GM23248 (cell line): ENCODE results near the gene SEC24B. TPM values are rescaled to one million over a fixed set of nuclear protein-coding genes. Genes with fewer than 3 reads are reported as not detected.

Experiments
- DNase-seq: peaks from one replicate; pipeline ENCODE4 v3.0.0-alpha.2; 2015
- H2AFZ ChIP-seq: fragments of 200-600 bp; sonication (generic); 2 replicates; pipeline ENCODE4 v1.6.1; 2016; ENCODE audit warnings: antibody characterized with exemption
- H3F3A ChIP-seq: fragments of 200-600 bp; sonication (generic); 2 replicates; pipeline ENCODE4 v1.6.1; 2016; ENCODE audit warnings: mild to moderate bottlenecking, antibody characterized with exemption, mixed run types; ENCODE audit not compliant: insufficient read depth
- H3K27ac ChIP-seq: fragments of 200-600 bp; sonication (generic); 2 replicates; pipeline ENCODE4 v1.5.1; 2016; ENCODE audit warnings: mild to moderate bottlenecking
- H3K27me3 ChIP-seq: fragments of 200-600 bp; sonication (generic); replicated peaks from 2 replicates; pipeline ENCODE4 v1.6.1; 2016; ENCODE audit warnings: mild to moderate bottlenecking; ENCODE audit not compliant: insufficient read depth
- H3K36me3 ChIP-seq: fragments of 200-600 bp; sonication (generic); 2 replicates; pipeline ENCODE4 v1.6.1; 2016; ENCODE audit warnings: low read depth, mild to moderate bottlenecking
- H3K4me1 ChIP-seq: fragments of 200-600 bp; sonication (generic); 2 replicates; pipeline ENCODE4 v1.6.1; 2016; ENCODE audit warnings: mild to moderate bottlenecking; ENCODE audit not compliant: insufficient read depth
- H3K4me2 ChIP-seq: fragments of 200-600 bp; sonication (generic); one replicate; pipeline ENCODE4 v1.6.1; 2016; ENCODE audit warnings: mild to moderate bottlenecking; ENCODE audit not compliant: unreplicated experiment
- H3K4me3 ChIP-seq: fragments of 200-600 bp; sonication (generic); 2 replicates; pipeline ENCODE4 v1.5.1; 2016; ENCODE audit warnings: mild to moderate bottlenecking
- H3K79me2 ChIP-seq: fragments of 200-600 bp; sonication (generic); 2 replicates; pipeline ENCODE4 v1.6.1; 2016; ENCODE audit warnings: mild to moderate bottlenecking; ENCODE audit not compliant: insufficient read depth
- H3K9ac ChIP-seq: fragments of 200-600 bp; sonication (generic); 2 replicates; pipeline ENCODE4 v1.6.1; 2016; ENCODE audit warnings: mild to moderate bottlenecking
- H3K9me2 ChIP-seq: fragments of 200-600 bp; sonication (generic); 2 replicates; pipeline ENCODE4 v1.6.1; 2016; ENCODE audit warnings: mixed run types, mild to moderate bottlenecking, moderate library complexity; ENCODE audit not compliant: insufficient read depth
- H3K9me3 ChIP-seq: fragments of 200-600 bp; sonication (generic); one replicate; pipeline ENCODE4 v1.6.1; 2017; ENCODE audit warnings: low read depth
- H4K20me1 ChIP-seq: fragments of 200-600 bp; sonication (generic); 2 replicates; pipeline ENCODE4 v1.6.0; 2016; ENCODE audit not compliant: insufficient read depth
- EZH2 ChIP-seq: fragments of 200-600 bp; sonication (generic); IDR thresholded peaks from 2 replicates; pipeline ENCODE4 v1.6.1; 2018; ENCODE audit warnings: antibody characterized with exemption, mild to moderate bottlenecking; ENCODE audit not compliant: insufficient read depth, poor library complexity, severe bottlenecking
- EZH2phosphoT487 ChIP-seq: fragments of 200-600 bp; sonication (generic); IDR thresholded peaks from 2 replicates; pipeline ENCODE4 v1.6.1; 2018; ENCODE audit warnings: antibody characterized with exemption, moderate library complexity, mild to moderate bottlenecking, low read depth; ENCODE audit not compliant: insufficient read depth
- WGBS, 2 experiments: methylation state at CpG; one replicate each; pipeline ENCODE4 v1.1.6; 2015 to 2017; ENCODE audit warnings: low lambda C conversion rate in 2 of 2, low coverage in 1 of 2; ENCODE audit errors: missing lambda C conversion rate in 2 of 2; 5-methylcytosine and 5-hydroxymethylcytosine counted together
- in situ Hi-C: fragments of 300-500 bp; cut with MboI; formaldehyde crosslinking; loops from 2 replicates; pipeline ENCODE4 v1.15.0; 2020
- polyA plus RNA-seq: library from polyadenylated mRNA; unstranded; fragments of >200 nt; fragmentation: Nextera tagmentation; extraction: Ambion mirVana; gene quantifications from 2 replicates; pipeline ENCODE4 v1.2.1, GENCODE V29; 2016
- total RNA-seq: library from RNA; depleted of rRNA; stranded (reverse); fragments of >200 nt; shearing (Covaris generic); gene quantifications from 2 replicates; pipeline ENCODE4 v1.2.3, GENCODE V29; 2014

Gene SEC24B
- total and polyA plus RNA-seq, 2 experiments from 2014 or later: 20.3 to 26.6 TPM

DNA sequence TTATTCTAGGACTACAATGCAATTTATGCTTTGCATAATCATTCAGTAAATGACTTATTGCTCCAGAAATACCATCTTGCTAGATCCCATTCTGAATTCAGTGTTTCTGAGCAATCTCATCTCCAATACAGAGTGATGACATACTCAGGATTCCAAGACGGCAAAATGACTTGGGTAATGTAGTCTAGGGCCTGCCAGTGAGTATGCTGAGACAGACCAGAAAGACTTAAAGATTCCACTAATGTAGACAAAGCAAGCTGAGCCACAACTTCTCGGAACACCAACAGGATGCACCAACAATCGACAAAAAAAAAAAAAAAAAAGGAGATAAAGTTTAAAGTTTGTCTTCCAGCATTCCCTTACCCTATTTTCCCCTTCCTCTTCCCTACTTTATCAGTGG, 919 bp upstream of the SEC24B start:
- Histone ChIP-seq H3K9me2 (no peaks in the 10 kb centered on the region), H3K9me3 (no peaks in the 10 kb centered on the region), H4K20me1 (peaks cover 23% of the 10 kb centered on the region; the same call in 1 of the 2 replicates), H3K79me2 (peaks cover 60% of the 10 kb centered on the region), H3K27me3 (no peaks in the 10 kb centered on the region), H2AFZ (peak overlapping the region; percentile 83), H3K9ac (peak overlapping the region; percentile 90), H3K36me3 (no peaks in the 10 kb centered on the region), H3F3A (peaks cover 33% of the 10 kb centered on the region), H3K27ac (peak overlapping the region; percentile 85), H3K4me2 (peak overlapping the region; percentile 91), H3K4me3 (peak overlapping the region; percentile 82), H3K4me1 (peaks cover 34% of the 10 kb centered on the region)
- in situ Hi-C loops: loop anchor here (10.0 kb wide), 1 partner anchor 542 kb away; no protein-coding TSS in a partner anchor
- peak; percentile 87 for DNase-seq
- no peak for TF ChIP-seq EZH2phosphoT487
- no peak for TF ChIP-seq EZH2
- 0 to 2% methylated on average over 3 of the region's 3 CpGs for WGBS, 2 experiments

DNA sequence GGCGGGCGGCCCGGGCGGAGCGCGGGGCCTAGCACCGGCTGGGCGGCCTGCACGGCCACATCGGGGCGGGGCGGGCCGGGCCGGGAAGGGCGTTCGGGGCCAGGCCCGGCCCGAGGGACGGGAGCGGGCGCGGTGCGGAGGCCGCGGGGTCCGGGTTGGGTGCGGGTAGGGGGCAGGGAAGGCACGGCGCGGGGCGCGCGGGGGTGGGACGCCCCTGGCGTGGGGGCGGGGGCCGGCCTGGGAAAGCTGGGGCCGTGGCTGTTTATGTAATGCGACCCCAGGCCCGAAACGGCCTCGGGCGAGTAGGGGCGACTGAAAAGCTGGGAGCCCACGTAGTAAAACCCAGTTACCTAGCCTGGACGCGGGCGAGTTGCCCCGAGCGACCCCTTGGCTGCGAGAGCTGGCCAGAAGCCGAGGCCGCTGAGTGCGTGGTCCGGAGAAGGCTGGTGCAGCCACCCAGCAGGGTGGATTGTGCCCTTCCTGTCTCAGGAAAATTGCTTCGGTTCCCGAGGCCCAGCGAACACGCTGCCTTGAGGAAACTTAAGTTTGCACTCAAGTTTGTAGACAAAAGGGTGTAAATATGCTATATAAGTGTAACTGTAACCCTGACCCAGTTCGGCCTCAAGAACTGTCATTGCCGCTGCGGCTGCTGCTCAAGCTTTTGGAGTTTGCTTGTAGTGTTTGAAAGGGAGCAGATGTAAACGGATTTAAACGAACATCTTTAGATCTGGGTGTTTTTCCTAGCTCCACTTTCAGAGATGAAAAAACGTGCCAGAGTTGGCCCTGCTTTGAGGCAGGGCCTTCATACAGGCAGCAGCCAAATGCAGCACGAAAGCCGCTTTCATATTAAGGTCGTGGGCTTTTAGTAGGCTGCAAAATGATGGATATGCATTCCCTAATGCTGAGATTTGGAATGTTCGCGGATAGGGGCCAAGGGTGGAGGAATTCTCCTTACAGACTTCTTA, 674 bp downstream of the SEC24B start:
- 1 to 2% methylated on average over 38 to 61 of the region's 70 CpGs for WGBS, 2 experiments
- Histone ChIP-seq H3K27me3 (no peaks in the 10 kb centered on the region), H3K27ac (peak overlapping the region; percentile 85), H4K20me1 (peaks cover 29% of the 10 kb centered on the region; the same call in 1 of the 2 replicates), H3K4me3 (peak overlapping the region; percentile 82), H3K9ac (peak overlapping the region; percentile 90), H3K4me2 (peak overlapping the region; percentile 95), H3K4me1 (peaks cover 37% of the 10 kb centered on the region), H2AFZ (peak overlapping the region; percentile 31; the same call in 1 of the 2 replicates), H3F3A (peaks cover 33% of the 10 kb centered on the region), H3K9me2 (no peaks in the 10 kb centered on the region), H3K79me2 (peaks cover 76% of the 10 kb centered on the region), H3K36me3 (no peaks in the 10 kb centered on the region), H3K9me3 (no peaks in the 10 kb centered on the region)
- DNase-seq: peak; percentile 66
- TF ChIP-seq EZH2phosphoT487: no peak
- no peak for TF ChIP-seq EZH2
- in situ Hi-C loops: loop anchor here (10.0 kb wide), 1 partner anchor 541 kb away; no protein-coding TSS in a partner anchor

DNA sequence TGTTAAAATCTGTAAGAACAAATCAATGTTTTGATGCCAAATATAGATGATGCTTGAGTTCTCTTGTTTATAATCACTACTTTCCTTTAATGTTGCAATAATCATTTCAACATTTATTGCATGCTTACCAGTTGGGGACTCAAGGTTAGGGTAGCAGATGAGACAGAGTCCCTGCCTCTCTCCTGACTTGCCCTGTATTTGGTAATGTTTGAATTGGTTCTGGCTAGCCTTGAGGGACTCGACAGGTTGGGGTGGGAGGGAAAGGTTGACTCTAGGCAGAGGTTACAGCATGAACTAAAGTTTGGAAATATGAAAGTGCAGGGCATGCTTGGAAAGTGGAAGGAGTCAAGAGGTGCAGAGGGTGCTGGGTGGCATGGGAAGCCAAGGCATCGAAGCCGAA, 2.0 kb downstream of the SEC24B start:
- Histone ChIP-seq H3K4me3 (peak overlapping the region; percentile 82), H4K20me1 (peaks cover 34% of the 10 kb centered on the region; the same call in 1 of the 2 replicates)

DNA sequence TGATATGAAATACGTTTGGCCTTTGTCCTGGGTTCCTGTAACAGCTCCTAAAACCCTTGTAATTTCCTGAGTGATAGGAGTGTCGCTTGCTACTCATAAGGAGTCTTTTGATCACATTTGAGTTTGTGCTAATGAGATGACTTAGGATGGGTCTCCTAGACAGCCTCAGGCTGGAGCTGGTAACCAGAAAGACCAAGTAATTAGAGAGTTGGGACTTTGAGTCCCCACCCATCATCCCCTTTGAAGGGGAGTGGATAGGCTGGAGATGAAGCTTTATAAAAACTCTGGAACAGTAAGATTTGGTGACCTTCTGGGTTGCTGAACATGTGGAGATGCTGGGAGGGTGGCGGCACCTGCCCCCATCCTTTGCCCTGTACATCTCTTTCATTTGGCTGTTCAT, 2.9 kb downstream of the SEC24B start:
- Histone ChIP-seq H3K9ac (no peak overlapping the region), H3F3A (peaks cover 46% of the 10 kb centered on the region), H3K4me1 (peaks cover 39% of the 10 kb centered on the region), H3K4me2 (peak overlapping the region; percentile 8), H3K9me3 (no peaks in the 10 kb centered on the region), H3K27me3 (no peaks in the 10 kb centered on the region), H2AFZ (no peak overlapping the region), H3K27ac (no peak overlapping the region), H3K79me2 (peaks cover 89% of the 10 kb centered on the region), H3K36me3 (no peaks in the 10 kb centered on the region), H3K4me3 (no peak overlapping the region), H4K20me1 (peaks cover 42% of the 10 kb centered on the region; the same call in 1 of the 2 replicates), H3K9me2 (no peaks in the 10 kb centered on the region)
- in situ Hi-C loops: loop anchor here (10.0 kb wide), 1 partner anchor 538 kb away; no protein-coding TSS in a partner anchor
- no peak for DNase-seq
- no peak for TF ChIP-seq EZH2
- no peak for TF ChIP-seq EZH2phosphoT487
- WGBS, 2 experiments: 86 to 91% methylated on average over 3 of the region's 3 CpGs

More for the DNA sequence above, 2.0 kb downstream of the SEC24B start:
- H3K9me3 ChIP-seq: no peaks in the 10 kb centered on the region
- H3K4me1 ChIP-seq: peaks cover 30% of the 10 kb centered on the region
- peak overlapping the region; percentile 90 for H3K9ac ChIP-seq
- no peaks in the 10 kb centered on the region for H3K27me3 ChIP-seq
- in situ Hi-C loops: loop anchor here (10.0 kb wide), 1 partner anchor 539 kb away; no protein-coding TSS in a partner anchor
- TF ChIP-seq EZH2phosphoT487 (no peak), EZH2 (no peak)
- DNase-seq: peak; percentile 24
- H3F3A ChIP-seq: peaks cover 38% of the 10 kb centered on the region
- no peaks in the 10 kb centered on the region for H3K36me3 ChIP-seq
- 0 out of 2 replicates have a peak overlapping the region, but pooled peaks have one; percentile 85 for H3K27ac ChIP-seq
- H3K79me2 ChIP-seq: peaks cover 89% of the 10 kb centered on the region
- no peaks in the 10 kb centered on the region for H3K9me2 ChIP-seq
- H3K4me2 ChIP-seq: peak overlapping the region; percentile 95
- H2AFZ ChIP-seq: no peak overlapping the region
- 76 to 79% methylated on average over 3 of the region's 3 CpGs for WGBS, 2 experiments
